Stomach (tissue), 9 donors: ENCODE results near the gene ZNF428. TPM values are rescaled to one million over a fixed set of nuclear protein-coding genes. Genes with fewer than 3 reads are reported as not detected.
"Not testable (repeated sequence)": the region's sequence is repeated elsewhere in the genome, so short reads cannot be mapped to it uniquely, and the experiment has no call there.

ENCODE experiments used
- DNase-seq, 2 donors: peaks; one replicate each; pipeline versions ENCODE4 v3.0.0 to v3.0.0-alpha.2; 2013 to 2019
- H3K27ac ChIP-seq, 5 donors: fragments of 200-600 bp in 4 of 5; sonication (generic) in 4 of 5; one replicate each; pipeline ENCODE4 v1.5.1; 2013 to 2019; ENCODE audit warnings: mild to moderate bottlenecking in 1 of 5, moderate library complexity in 1 of 5
- H3K27me3 ChIP-seq, 3 donors: fragments of 200-600 bp; sonication (generic); one replicate each; pipeline ENCODE4 v1.5.1; 2017 to 2019; ENCODE audit warnings: mixed run types in 1 of 3
- H3K36me3 ChIP-seq, 4 donors: fragments of 200-600 bp; sonication (generic); 1 replicate in 3 of 4; 2 replicates in 1 of 4; pipeline ENCODE4 v1.5.1; 2016 to 2019
- H3K4me1 ChIP-seq, 4 donors: fragments of 200-600 bp; sonication (generic); one replicate each; pipeline ENCODE4 v1.5.1; 2016 to 2019
- H3K4me3 ChIP-seq, 4 donors: fragments of 200-600 bp; sonication (generic) in 3 of 4; one replicate each; pipeline ENCODE4 v1.5.1; 2016 to 2019; ENCODE audit warnings: mild to moderate bottlenecking in 1 of 4
- H3K9me3 ChIP-seq, 4 donors: fragments of 200-600 bp; sonication (generic); one replicate each; pipeline ENCODE4 v1.5.1; 2016 to 2019
- CTCF ChIP-seq, 7 experiments: fragments of 450-650 bp in 4 of 7; fragments of 200-600 bp in 3 of 7; sonication (generic) in 3 of 7; IDR thresholded peaks; one replicate each; pipeline ENCODE4 v1.5.1; 2016 to 2019; ENCODE audit warnings: antibody characterized with exemption in 7 of 7, control low read depth in 2 of 7, mild to moderate bottlenecking in 1 of 7
- EP300 ChIP-seq: sonication (generic); formaldehyde crosslinking; IDR thresholded peaks from one replicate; pipeline ENCODE4 v1.6.1; 2017; ENCODE audit warnings: antibody characterized with exemption
- POLR2A ChIP-seq, 4 donors: fragments of 450-650 bp; IDR thresholded peaks; one replicate each; pipeline ENCODE4 v1.6.1; 2016; ENCODE audit warnings: antibody characterized with exemption in 4 of 4, control low read depth in 2 of 4, mild to moderate bottlenecking in 1 of 4, moderate library complexity in 1 of 4
- POLR2AphosphoS5 ChIP-seq, 3 donors: sonication (generic); formaldehyde crosslinking; IDR thresholded peaks; one replicate each; pipeline ENCODE4 v1.6.1; 2016; ENCODE audit warnings: antibody characterized with exemption in 3 of 3
- WGBS, 5 donors: extraction: QIAGEN DNeasy Blood & Tissue Kit in 3 of 5; methylation state at CpG; one replicate each; pipeline versions ENCODE4 v1.1.5 to v1.1.7; 2013 to 2018; 5-methylcytosine and 5-hydroxymethylcytosine counted together
- intact Hi-C: fragments of 100-400 bp; cut with DNase I; formaldehyde crosslinking; loops from one replicate; pipeline ENCODE4 v1.15.1; 2023; ENCODE audit warnings: low total_unique reads
- polyA plus RNA-seq, 3 donors: library from polyadenylated mRNA; stranded (reverse); fragments of 200-250 nt; gene quantifications; one replicate each; pipeline ENCODE4 v1.2.3, GENCODE V29; 2013
- total RNA-seq, 5 donors: library from RNA; depleted of rRNA; stranded (reverse); fragments of >200 nt; gene quantifications; one replicate each; pipeline versions ENCODE4 v1.1.0 to v1.2.3, GENCODE V29; 2014 to 2016
- donor health status: healthy with polysubstance abuse.
- donor health status: Bipolar disorder and iron deficiency.
- donor health status: healthy.

ZNF428 gene
- total and polyA plus RNA-seq, 8 donors, result 7.8 to 72.7 (median 25.5) TPM

- Histone ChIP-seq H3K4me1 (peaks cover 13 to 35% (median 24%) of the 10 kb centered on the region in 4 donors), H3K27ac (peak within 1 kb of the TSS in 4 of 5 donors; percentile 47 to 73 (median 53)), H3K27me3 (peaks cover 0 to 57% (median 16%) of the 10 kb centered on the region in 3 donors), H3K9me3 (no peaks in the 10 kb centered on the region), H3K4me3 (peak within 1 kb of the TSS; percentile 59 to 70 (median 62)), H3K36me3 (no peaks in the 10 kb centered on the region)
- DNase-seq, result peak; percentile 43 to 78
- TF ChIP-seq POLR2AphosphoS5 (IDR thresholded peaks at IDR 0.05) (no peak), EP300 (no peak), POLR2A (IDR thresholded peaks at IDR 0.05) (no peak)
- 1 to 2% (median 1%) methylated on average over 51 to 106 of the region's 110 CpGs for WGBS, 5 donors
- intact Hi-C loops, result no loop called here
These were observed 20.3 kb upstream of the ZNF428 start, which contains the start of gene CADM4 for GRCh38 chr19:43639519-43640423. CADM4 (minus strand) TSS chr19:43639850; CDS start chr19:43639790, 60 bp downstream.

GRCh38 chr19:43638995-43639518 lies 19.6 kb upstream of the ZNF428 start:
- Histone ChIP-seq H3K4me3 (peak overlapping the region; percentile 46 to 70 (median 60)), H3K27ac (peak overlapping the region in 2 of 5 donors; percentile 53 to 73), H3K9me3 (no peaks in the 10 kb centered on the region), H3K36me3 (no peaks in the 10 kb centered on the region), H3K4me1 (peaks cover 13 to 40% (median 24%) of the 10 kb centered on the region in 4 donors), H3K27me3 (peaks cover 0 to 57% (median 16%) of the 10 kb centered on the region in 3 donors)
- DNase-seq, result no peak
- WGBS, 5 donors, result 8 to 22% (median 14%) methylated on average over 7 to 18 of the region's 18 CpGs
- TF ChIP-seq POLR2A (IDR thresholded peaks at IDR 0.05) (no peak), CTCF (IDR thresholded peaks at IDR 0.05) (no peak), EP300 (no peak)
- intact Hi-C loops, result no loop called here

GRCh38 chr19:43638214-43638994 lies 19.0 kb upstream of the ZNF428 start:
- Histone ChIP-seq H3K4me1 (peaks cover 13 to 40% (median 24%) of the 10 kb centered on the region in 4 donors), H3K9me3 (no peaks in the 10 kb centered on the region), H3K27me3 (peaks cover 0 to 57% (median 16%) of the 10 kb centered on the region in 3 donors), H3K36me3 (no peaks in the 10 kb centered on the region), H3K4me3 (peak overlapping the region in 3 of 4 donors; percentile 46 to 70 (median 59)), H3K27ac (no peak overlapping the region)
- WGBS, 5 donors, result 64 to 79% (median 74%) methylated on average over 13 of the region's 13 CpGs
- TF ChIP-seq CTCF (IDR thresholded peaks at IDR 0.05) (no peak), EP300 (no peak), POLR2A (IDR thresholded peaks at IDR 0.05) (no peak), POLR2AphosphoS5 (IDR thresholded peaks at IDR 0.05) (no peak)
- intact Hi-C loops, result no loop called here
- no peak for DNase-seq

- Histone ChIP-seq H3K36me3 (no peaks in the 10 kb centered on the region), H3K4me3 (no peak overlapping the region), H3K4me1 (peaks cover 13 to 40% (median 24%) of the 10 kb centered on the region in 4 donors), H3K27ac (peak overlapping the region in 2 of 5 donors; percentile 22 to 39), H3K9me3 (no peaks in the 10 kb centered on the region), H3K27me3 (peaks cover 0 to 52% (median 16%) of the 10 kb centered on the region in 3 donors)
- no peak for TF ChIP-seq EP300
- TF ChIP-seq CTCF (IDR thresholded peaks at IDR 0.05), result no peak
- TF ChIP-seq POLR2A (IDR thresholded peaks at IDR 0.05), result no peak
- no peak for TF ChIP-seq POLR2AphosphoS5 (IDR thresholded peaks at IDR 0.05)
- intact Hi-C loops, result no loop called here
- WGBS, 5 donors, result 78 to 85% (median 80%) methylated on average over 9 to 14 of the region's 14 CpGs
- DNase-seq, result peak in 1 of 2 donors; percentile 46
These were observed 16.8 kb upstream of the ZNF428 start for GRCh38 chr19:43636121-43636683.

GRCh38 chr19:43635561-43635940 lies 16.1 kb upstream of the ZNF428 start:
- H3K9me3 ChIP-seq, intact Hi-C loops, H3K4me3 ChIP-seq, H3K36me3 ChIP-seq, DNase-seq: not testable (repeated sequence)
- peaks cover 12 to 38% (median 22%) of the 10 kb centered on the region in 4 donors for H3K4me1 ChIP-seq
- H3K27ac ChIP-seq, result peak overlapping the region in 2 of 5 donors; percentile 22 to 39
- H3K27me3 ChIP-seq, result peaks cover 0 to 46% (median 14%) of the 10 kb centered on the region in 3 donors
- 62 to 85% (median 65%) methylated on average over 2 of the region's 2 CpGs for WGBS, 5 donors
